Measurements from ENCODE around the gene CELSR3.
A peak's percentile ranks its signal among the peaks of the same experiment; 100 is the strongest.

CELSR3 gene

GRCh38 chr3:48619541-48620524, 42.9 kb downstream of the CELSR3 start:
- no peak for TF ChIP-seq CTCF (conservative IDR thresholded peaks at IDR 0.05; ENCODE audit: low read length)
- no peak overlapping the region for H3K4me3 ChIP-seq (ENCODE audit: low read length)
- no peak for DNase-seq (ENCODE audit: low read depth)

- H3K4me3 ChIP-seq (ENCODE audit: low read length) = no peak overlapping the region
- no peak for DNase-seq (ENCODE audit: low read depth)
- TF ChIP-seq CTCF (conservative IDR thresholded peaks at IDR 0.05; ENCODE audit: low read length) = no peak
Measured at GRCh38 chr3:48617559-48617958, 45.1 kb downstream of the CELSR3 start.

GRCh38 chr3:48614044-48614443, 48.6 kb downstream of the CELSR3 start:
- TF ChIP-seq CTCF (conservative IDR thresholded peaks at IDR 0.05; ENCODE audit: low read length) = no peak
- H3K4me3 ChIP-seq (ENCODE audit: low read length) = no peak overlapping the region
- DNase-seq (ENCODE audit: low read depth) = peak; percentile 87

GRCh38 chr3:48612309-48612708, 50.4 kb downstream of the CELSR3 start:
- no peak overlapping the region for H3K4me3 ChIP-seq (ENCODE audit: low read length)
- no peak for DNase-seq (ENCODE audit: low read depth)
- no peak for TF ChIP-seq CTCF (conservative IDR thresholded peaks at IDR 0.05; ENCODE audit: low read length)

GRCh38 chr3:48609088-48610005, 53.3 kb downstream of the CELSR3 start, which contains the start of gene UQCRC1:
UQCRC1 (minus strand) TSS chr3:48609646; CDS start chr3:48609620, 26 bp downstream.
- peak; percentile 89 for DNase-seq (ENCODE audit: low read depth)
- TF ChIP-seq CTCF (conservative IDR thresholded peaks at IDR 0.05; ENCODE audit: low read length) = peak; percentile 72
- peak within 1 kb of the TSS; percentile 96 for H3K4me3 ChIP-seq (ENCODE audit: low read length)

GRCh38 chr3:48607519-48607918, 55.2 kb downstream of the CELSR3 start:
- DNase-seq (ENCODE audit: low read depth) = no peak
- no peak overlapping the region for H3K4me3 ChIP-seq (ENCODE audit: low read length)
- TF ChIP-seq CTCF (conservative IDR thresholded peaks at IDR 0.05; ENCODE audit: low read length) = no peak

Data from AG10803 (cell line).